CD4-positive, alpha-beta T cell treated with Interleukin-12 subunit alpha and Interleukin-12 subunit beta, for 1 hour (primary cell): ENCODE data around the gene NEURL1.
"Not testable (repeated sequence)": the region's sequence is repeated elsewhere in the genome, so short reads cannot be mapped to it uniquely, and the experiment has no call there.

ENCODE experiments used
- DNase-seq: peaks from one replicate; pipeline ENCODE4 v3.0.0-alpha.2; 2020

NEURL1 gene

GRCh38 chr10:103592186-103593021 lies 98.9 kb downstream of the NEURL1 start:
- DNase-seq = peak; percentile 26

GRCh38 chr10:103593022-103593570 lies 99.6 kb downstream of the NEURL1 start:
- DNase-seq = no peak

GRCh38 chr10:103595933-103596726 lies 102.6 kb downstream of the NEURL1 start:
- no peak for DNase-seq

GRCh38 chr10:103597003-103597402 lies 103.5 kb downstream of the NEURL1 start:
- DNase-seq = no peak

- DNase-seq = no peak
Measured at GRCh38 chr10:103598654-103599115, 105.2 kb downstream of the NEURL1 start.

- DNase-seq = no peak
Measured at GRCh38 chr10:103599211-103599610, 105.7 kb downstream of the NEURL1 start.

GRCh38 chr10:103599907-103600306 lies 106.4 kb downstream of the NEURL1 start:
- DNase-seq = no peak

GRCh38 chr10:103600325-103600724 lies 106.8 kb downstream of the NEURL1 start:
- DNase-seq = no peak

GRCh38 chr10:103600956-103601569 lies 107.6 kb downstream of the NEURL1 start:
- no peak for DNase-seq

- DNase-seq = no peak
Measured at GRCh38 chr10:103602028-103602851, 108.7 kb downstream of the NEURL1 start.

GRCh38 chr10:103602852-103603155 lies 109.3 kb downstream of the NEURL1 start:
- DNase-seq = no peak

- no peak for DNase-seq
Measured at GRCh38 chr10:103603382-103603781, 109.9 kb downstream of the NEURL1 start.

GRCh38 chr10:103605359-103606096 lies 112.0 kb downstream of the NEURL1 start:
- peak; percentile 50 for DNase-seq

- not testable (repeated sequence) for DNase-seq
Measured at GRCh38 chr10:103606097-103606438, 112.6 kb downstream of the NEURL1 start.

- not testable (repeated sequence) for DNase-seq
Measured at GRCh38 chr10:103607051-103607450, 113.5 kb downstream of the NEURL1 start.

GRCh38 chr10:103608056-103608455 lies 114.6 kb downstream of the NEURL1 start:
- not testable (repeated sequence) for DNase-seq

GRCh38 chr10:103609231-103610082 lies 116.0 kb downstream of the NEURL1 start:
- DNase-seq = no peak

GRCh38 chr10:103610083-103610472 lies 116.6 kb downstream of the NEURL1 start:
- no peak for DNase-seq

GRCh38 chr10:103610921-103611511 lies 117.5 kb downstream of the NEURL1 start:
- DNase-seq = no peak
